BE2C (cell line): ENCODE data around the gene CWC22.
A peak's percentile ranks its signal among the peaks of the same experiment; 100 is the strongest.

Source experiments
- DNase-seq: peaks from one replicate; pipeline ENCODE4 v3.0.0-alpha.2; 2020
- H3K27me3 ChIP-seq: fragments of 250-450 bp; sonication (Bioruptor Pico); 2 replicates; pipeline ENCODE4 v1.5.1; 2020; ENCODE audit warnings: mild to moderate bottlenecking
- H3K36me3 ChIP-seq: fragments of 250-450 bp; sonication (Bioruptor Pico); 2 replicates; pipeline ENCODE4 v1.5.1; 2020; ENCODE audit warnings: mild to moderate bottlenecking
- H3K4me1 ChIP-seq: fragments of 250-450 bp; sonication (Bioruptor Pico); 2 replicates; pipeline ENCODE4 v1.5.1; 2020
- H3K4me3 ChIP-seq: 2 replicates; pipeline ENCODE4 v1.5.1; 2011; ENCODE audit warnings: low read depth, low read length
- H3K9me3 ChIP-seq: fragments of 250-450 bp; sonication (Bioruptor Pico); 2 replicates; pipeline ENCODE4 v1.5.1; 2020
- CTCF ChIP-seq: IDR thresholded peaks from 2 replicates; pipeline ENCODE4 v1.5.1; 2012; ENCODE audit warnings: mild to moderate bottlenecking, low read depth, low read length

Gene CWC22

GRCh38 chr2:179949438-179949837 is 57.7 kb downstream of the CWC22 start:
- H3K27me3 ChIP-seq = no peaks in the 10 kb centered on the region
- H3K4me1 ChIP-seq = no peaks in the 10 kb centered on the region
- no peaks in the 10 kb centered on the region for H3K9me3 ChIP-seq
- TF ChIP-seq CTCF = no peak
- DNase-seq = no peak
- no peak overlapping the region for H3K4me3 ChIP-seq
- no peaks in the 10 kb centered on the region; the same call in 1 of the 2 replicates for H3K36me3 ChIP-seq

GRCh38 chr2:179948058-179948457 is 59.0 kb downstream of the CWC22 start:
- Histone ChIP-seq H3K27me3 (no peaks in the 10 kb centered on the region), H3K9me3 (no peaks in the 10 kb centered on the region), H3K4me1 (no peaks in the 10 kb centered on the region), H3K4me3 (no peak overlapping the region), H3K36me3 (no peaks in the 10 kb centered on the region; the same call in 1 of the 2 replicates)
- no peak for TF ChIP-seq CTCF
- no peak for DNase-seq

- Histone ChIP-seq H3K36me3 (no peaks in the 10 kb centered on the region; the same call in 1 of the 2 replicates), H3K4me3 (no peak overlapping the region), H3K4me1 (no peaks in the 10 kb centered on the region), H3K27me3 (no peaks in the 10 kb centered on the region), H3K9me3 (no peaks in the 10 kb centered on the region)
- peak; percentile 16 for DNase-seq
- TF ChIP-seq CTCF = no peak
Measured at GRCh38 chr2:179946810-179947615, 60.1 kb downstream of the CWC22 start.

- TF ChIP-seq CTCF = no peak
- no peaks in the 10 kb centered on the region for H3K9me3 ChIP-seq
- H3K27me3 ChIP-seq = no peaks in the 10 kb centered on the region
- no peak overlapping the region for H3K4me3 ChIP-seq
- DNase-seq = no peak
- H3K4me1 ChIP-seq = no peaks in the 10 kb centered on the region
- H3K36me3 ChIP-seq = no peaks in the 10 kb centered on the region; the same call in 1 of the 2 replicates
Measured at GRCh38 chr2:179946346-179946745, 60.8 kb downstream of the CWC22 start.

- Histone ChIP-seq H3K9me3 (no peaks in the 10 kb centered on the region), H3K4me1 (no peaks in the 10 kb centered on the region), H3K4me3 (no peak overlapping the region), H3K27me3 (no peaks in the 10 kb centered on the region), H3K36me3 (no peaks in the 10 kb centered on the region)
- no peak for DNase-seq
- TF ChIP-seq CTCF = no peak
Measured at GRCh38 chr2:179939259-179939658, 67.8 kb downstream of the CWC22 start.

- Histone ChIP-seq H3K36me3 (no peaks in the 10 kb centered on the region), H3K4me3 (no peak overlapping the region), H3K4me1 (no peaks in the 10 kb centered on the region), H3K27me3 (no peaks in the 10 kb centered on the region), H3K9me3 (no peaks in the 10 kb centered on the region)
- no peak for DNase-seq
- TF ChIP-seq CTCF = no peak
Measured at GRCh38 chr2:179938026-179938425, 69.1 kb downstream of the CWC22 start.
